Mesothelial cell of epicardium (in vitro differentiated cells): ENCODE data around the gene SORCS1. TPM values are rescaled to one million over a fixed set of nuclear protein-coding genes. Genes with fewer than 3 reads are reported as not detected.

Experiments
- DNase-seq, 2 experiments: peaks; one replicate each; pipeline ENCODE4 v3.0.0; 2021; ENCODE audit warnings: low spot score in 2 of 2; ENCODE audit not compliant: unreplicated experiment in 2 of 2
- H3K27ac Mint-ChIP-seq: 2 replicates; pipeline ENCODE4 v1.8.0; 2021; ENCODE audit warnings: mixed read lengths
- H3K27me3 Mint-ChIP-seq: 2 replicates; pipeline ENCODE4 v1.8.0; 2021; ENCODE audit warnings: low read depth, mixed read lengths
- H3K36me3 Mint-ChIP-seq: 2 replicates; pipeline ENCODE4 v1.8.0; 2021; ENCODE audit warnings: mixed read lengths
- H3K4me1 Mint-ChIP-seq: 2 replicates; pipeline ENCODE4 v1.8.0; 2021; ENCODE audit warnings: mixed read lengths
- H3K4me3 Mint-ChIP-seq: 2 replicates; pipeline ENCODE4 v1.8.0; 2021; ENCODE audit warnings: mild to moderate bottlenecking, moderate library complexity, mixed read lengths
- H3K9me3 Mint-ChIP-seq: 2 replicates; pipeline ENCODE4 v1.8.0; 2021; ENCODE audit warnings: mixed read lengths
- total RNA-seq: library from RNA; stranded (reverse); gene quantifications from 3 replicates; pipeline ENCODE4 v1.2.1, GENCODE V29; 2021
- TF ChIP-seq, protein P1 (sequence below): fragments of 200-600 bp; sonication (generic); IDR thresholded peaks from one replicate; pipeline ENCODE4 v1.5.0; 2021; ENCODE audit warnings: antibody characterized with exemption; ENCODE audit not compliant: unreplicated experiment

Gene SORCS1
- total RNA-seq, 1 donor from 2014 or later = 0.78 TPM

DNA sequence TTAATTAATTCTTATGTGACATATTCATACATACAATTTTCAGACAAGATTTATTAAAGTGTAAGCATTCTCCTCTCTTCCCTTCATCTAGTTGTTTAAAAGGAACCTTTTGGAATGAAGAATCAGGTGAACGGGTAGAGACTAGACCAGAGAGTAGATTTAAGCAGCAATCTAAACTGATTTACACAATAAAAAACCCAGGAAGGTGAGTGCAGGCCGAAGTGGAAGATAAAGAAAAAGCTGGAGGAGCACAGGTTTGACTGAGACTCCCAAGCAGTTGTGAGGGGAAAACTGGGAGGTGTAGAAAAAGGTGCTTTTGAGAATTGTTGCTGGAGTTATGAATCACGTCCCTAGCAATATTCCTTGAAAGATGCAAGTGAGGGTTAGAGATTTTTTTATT is 601.1 kb downstream of the SORCS1 start:
- H3K27me3 Mint-ChIP-seq = peaks cover 1% of the 10 kb centered on the region

DNA sequence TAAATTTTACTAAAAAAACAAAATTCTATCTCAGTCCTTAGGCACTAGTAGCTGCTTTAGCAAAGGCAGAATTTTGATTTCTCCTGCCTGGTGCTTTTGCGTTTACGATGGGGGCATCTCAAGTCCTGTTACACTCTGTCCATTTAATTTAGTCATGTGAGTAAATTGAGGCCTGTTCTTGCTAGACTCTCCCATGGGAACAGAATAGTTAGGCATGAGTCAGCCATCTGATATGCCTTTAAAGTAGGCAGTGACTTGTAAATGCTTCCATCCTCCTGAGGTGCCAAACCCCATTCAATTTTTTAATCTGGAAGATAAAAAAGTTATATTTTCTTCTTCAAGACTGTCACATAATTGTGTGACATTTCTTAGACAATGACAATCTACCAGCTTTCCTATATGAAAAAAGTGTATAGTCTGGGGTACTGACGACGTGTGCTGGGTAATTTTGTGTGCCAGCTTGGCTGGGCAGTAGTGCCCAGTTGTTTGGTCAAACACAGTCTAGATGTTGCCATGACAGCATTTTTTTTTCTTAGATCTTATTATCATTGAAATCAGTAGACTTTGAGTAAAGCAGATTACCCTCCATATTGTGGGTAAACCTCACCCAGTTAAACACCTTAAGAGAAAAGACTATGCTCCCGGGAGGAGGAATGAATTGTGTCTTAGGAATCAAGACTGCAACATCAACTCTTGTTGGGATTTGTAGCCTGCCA is 603.4 kb downstream of the SORCS1 start:
- Mint-ChIP-seq H3K27me3 (peaks cover 1% of the 10 kb centered on the region), H3K27ac (no peak overlapping the region), H3K9me3 (no peaks in the 10 kb centered on the region), H3K36me3 (no peaks in the 10 kb centered on the region), H3K4me1 (no peaks in the 10 kb centered on the region), H3K4me3 (no peak overlapping the region)
- TF ChIP-seq, protein P1, sequence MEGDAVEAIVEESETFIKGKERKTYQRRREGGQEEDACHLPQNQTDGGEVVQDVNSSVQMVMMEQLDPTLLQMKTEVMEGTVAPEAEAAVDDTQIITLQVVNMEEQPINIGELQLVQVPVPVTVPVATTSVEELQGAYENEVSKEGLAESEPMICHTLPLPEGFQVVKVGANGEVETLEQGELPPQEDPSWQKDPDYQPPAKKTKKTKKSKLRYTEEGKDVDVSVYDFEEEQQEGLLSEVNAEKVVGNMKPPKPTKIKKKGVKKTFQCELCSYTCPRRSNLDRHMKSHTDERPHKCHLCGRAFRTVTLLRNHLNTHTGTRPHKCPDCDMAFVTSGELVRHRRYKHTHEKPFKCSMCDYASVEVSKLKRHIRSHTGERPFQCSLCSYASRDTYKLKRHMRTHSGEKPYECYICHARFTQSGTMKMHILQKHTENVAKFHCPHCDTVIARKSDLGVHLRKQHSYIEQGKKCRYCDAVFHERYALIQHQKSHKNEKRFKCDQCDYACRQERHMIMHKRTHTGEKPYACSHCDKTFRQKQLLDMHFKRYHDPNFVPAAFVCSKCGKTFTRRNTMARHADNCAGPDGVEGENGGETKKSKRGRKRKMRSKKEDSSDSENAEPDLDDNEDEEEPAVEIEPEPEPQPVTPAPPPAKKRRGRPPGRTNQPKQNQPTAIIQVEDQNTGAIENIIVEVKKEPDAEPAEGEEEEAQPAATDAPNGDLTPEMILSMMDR = no peak
- DNase-seq = no peak

More for the DNA sequence above, 601.1 kb downstream of the SORCS1 start:
- Mint-ChIP-seq H3K27ac (no peak overlapping the region), H3K9me3 (no peaks in the 10 kb centered on the region), H3K4me1 (no peaks in the 10 kb centered on the region), H3K4me3 (no peak overlapping the region), H3K36me3 (no peaks in the 10 kb centered on the region)
- DNase-seq = no peak
- TF ChIP-seq, protein P1 = no peak

DNA sequence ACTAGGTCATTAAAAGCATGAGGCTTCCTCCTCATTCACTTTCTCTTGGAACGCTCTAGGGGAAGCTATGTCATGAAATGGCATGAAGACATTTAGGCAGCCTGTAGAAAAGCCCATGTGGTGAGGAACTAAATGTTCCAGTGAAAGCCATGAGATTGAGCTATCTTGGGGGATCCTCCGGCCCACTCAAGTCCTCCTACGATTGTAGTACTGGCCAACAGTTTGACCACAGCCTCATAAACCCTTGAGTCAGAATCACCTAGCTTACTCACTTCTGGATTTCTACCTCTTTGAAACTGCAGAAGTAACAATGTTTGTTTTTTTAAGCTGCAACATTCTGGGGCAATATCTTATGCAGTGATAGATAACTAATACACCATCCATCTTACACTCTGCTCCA is 605.1 kb downstream of the SORCS1 start:
- TF ChIP-seq, protein P1 = no peak
- Mint-ChIP-seq H3K27me3 (no peaks in the 10 kb centered on the region), H3K4me1 (no peaks in the 10 kb centered on the region), H3K36me3 (no peaks in the 10 kb centered on the region), H3K9me3 (no peaks in the 10 kb centered on the region), H3K27ac (no peak overlapping the region), H3K4me3 (no peak overlapping the region)
- DNase-seq = no peak

DNA sequence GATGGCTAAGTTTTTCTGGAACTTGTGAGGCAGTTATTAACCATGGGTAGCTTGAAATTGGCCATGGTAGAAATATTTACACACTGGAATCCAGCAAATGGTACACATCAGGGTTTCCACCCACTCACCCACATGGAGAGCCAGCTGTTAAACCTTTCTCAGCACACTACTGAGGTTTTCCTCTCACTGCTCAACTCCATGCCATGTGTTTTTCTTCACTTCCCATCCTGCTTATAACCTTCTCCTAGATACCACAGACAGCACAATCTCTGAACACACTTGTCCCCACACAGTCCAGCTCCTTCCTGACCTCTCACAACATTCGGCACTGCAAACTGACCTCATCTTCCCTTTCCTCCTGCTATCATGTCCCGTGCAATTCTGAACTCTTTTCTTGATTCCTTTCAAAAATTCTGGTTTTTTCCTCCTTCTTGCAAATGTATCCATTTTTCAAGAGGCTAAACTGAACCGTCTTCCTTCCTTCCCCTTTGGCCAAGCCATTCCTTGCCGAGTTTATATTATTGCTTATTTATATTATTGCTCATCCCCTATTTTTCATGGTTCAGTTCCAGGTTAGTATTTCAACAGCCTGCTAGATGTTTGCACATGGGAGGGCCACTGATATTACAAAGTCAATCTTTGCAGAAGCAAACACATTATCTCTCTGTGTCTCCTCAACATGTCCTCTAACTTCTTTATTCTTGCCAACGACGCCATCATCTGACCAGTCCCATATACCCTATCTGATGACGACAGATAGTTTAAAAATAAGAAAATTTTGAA is 606.4 kb downstream of the SORCS1 start:
- H3K4me3 Mint-ChIP-seq = no peak overlapping the region
- no peaks in the 10 kb centered on the region for H3K27me3 Mint-ChIP-seq
- no peaks in the 10 kb centered on the region for H3K4me1 Mint-ChIP-seq
- H3K36me3 Mint-ChIP-seq = no peaks in the 10 kb centered on the region
- no peak for DNase-seq
- no peak overlapping the region for H3K27ac Mint-ChIP-seq
- TF ChIP-seq, protein P1 = no peak
- no peaks in the 10 kb centered on the region for H3K9me3 Mint-ChIP-seq

DNA sequence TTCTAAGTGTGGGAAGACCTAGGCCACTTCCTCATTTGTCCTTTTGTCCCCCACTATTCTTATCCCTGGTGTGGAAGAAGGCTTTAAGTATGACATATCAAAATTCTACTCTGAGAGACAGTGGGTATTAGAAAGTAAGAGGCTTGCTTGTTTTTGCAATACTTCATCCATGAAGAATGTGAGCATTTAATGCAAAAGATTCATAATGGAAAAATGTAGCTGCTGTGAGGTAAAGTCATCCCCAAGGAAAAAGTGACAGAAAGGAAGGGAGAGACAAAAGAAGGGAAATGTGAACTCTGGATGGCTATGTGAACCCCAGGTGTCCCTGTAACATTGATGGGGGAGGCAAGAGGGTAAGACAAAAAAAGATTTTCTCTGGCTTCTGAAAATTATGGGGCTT is 607.5 kb downstream of the SORCS1 start:
- Mint-ChIP-seq H3K27me3 (no peaks in the 10 kb centered on the region), H3K4me1 (no peaks in the 10 kb centered on the region), H3K27ac (no peak overlapping the region), H3K36me3 (no peaks in the 10 kb centered on the region), H3K9me3 (no peaks in the 10 kb centered on the region), H3K4me3 (no peak overlapping the region)
- DNase-seq = no peak
- TF ChIP-seq, protein P1 = no peak
